SH-SY5Y (cell line): ENCODE data around the gene PCBP1.

ENCODE experiments used
- GATA2 ChIP-seq: IDR thresholded peaks from 2 replicates; pipeline ENCODE4 v1.6.1; 2011; ENCODE audit warnings: mild to moderate bottlenecking, low read depth, low read length
- GATA3 ChIP-seq: IDR thresholded peaks from 2 replicates; pipeline ENCODE4 v1.6.1; 2011; ENCODE audit warnings: low read depth, mild to moderate bottlenecking, low read length, moderate library complexity

DNA sequence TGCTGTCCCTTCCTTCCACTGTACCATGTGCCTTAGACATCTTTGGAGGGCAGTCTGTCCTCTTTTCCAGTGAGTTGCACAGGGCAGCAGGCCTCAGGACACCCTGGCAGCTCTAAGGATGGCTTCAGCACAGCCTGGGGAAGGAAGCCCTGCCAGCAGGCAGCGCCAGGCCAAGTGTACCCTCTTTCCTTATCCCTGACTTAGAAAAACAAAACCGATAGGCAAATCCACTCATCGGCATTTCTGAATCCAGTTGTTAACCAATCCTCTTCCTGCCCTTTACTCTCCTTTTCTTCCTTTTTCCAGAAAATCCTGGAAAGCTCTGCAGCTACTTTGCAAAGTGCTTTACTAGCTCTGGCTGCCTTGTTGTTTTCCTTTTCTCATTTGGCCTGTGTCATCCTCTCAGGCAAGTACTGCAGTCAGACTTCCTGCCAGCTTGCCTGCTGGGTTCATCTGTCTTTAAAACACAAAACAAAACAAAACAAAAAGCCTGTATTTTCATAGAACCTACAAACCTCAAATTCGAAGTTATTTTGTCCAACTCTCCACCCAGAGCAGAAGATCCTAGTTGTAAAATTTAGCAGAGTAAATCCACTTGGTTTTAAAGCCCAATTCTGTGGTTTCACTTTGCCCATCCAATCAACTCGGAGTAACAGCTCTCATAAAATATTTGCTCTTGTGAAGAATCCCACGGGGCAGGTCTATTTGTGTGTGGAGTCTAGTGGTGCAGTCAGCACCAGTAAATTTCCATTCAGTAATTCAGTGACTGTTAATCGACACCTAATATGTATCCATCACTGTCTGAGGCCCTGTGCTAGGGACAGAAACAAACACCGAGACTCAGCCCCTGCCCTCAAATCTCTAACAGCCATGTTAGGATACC lies 45.2 kb downstream of the PCBP1 start:
- TF ChIP-seq GATA3, result no peak
- TF ChIP-seq GATA2, result no peak
